OCI-LY7 (cell line): ENCODE data around the gene PANK2.

Experiments used
- EZH2phosphoT487 ChIP-seq: fragments of 200-600 bp; sonication (generic); IDR thresholded peaks from 2 replicates; pipeline ENCODE4 v1.6.1; 2018; ENCODE audit warnings: low read depth, borderline replicate concordance, mild to moderate bottlenecking, mixed run types, antibody characterized with exemption, low read length, moderate library complexity, mixed read lengths
- TF ChIP-seq, protein P1 (sequence below): fragments of 200-600 bp; sonication (generic); conservative IDR thresholded peaks from 2 replicates; pipeline ENCODE4 v1.5.1; 2014; ENCODE audit warnings: mild to moderate bottlenecking, antibody characterized with exemption, low read length, moderate library complexity, mixed read lengths

DNA sequence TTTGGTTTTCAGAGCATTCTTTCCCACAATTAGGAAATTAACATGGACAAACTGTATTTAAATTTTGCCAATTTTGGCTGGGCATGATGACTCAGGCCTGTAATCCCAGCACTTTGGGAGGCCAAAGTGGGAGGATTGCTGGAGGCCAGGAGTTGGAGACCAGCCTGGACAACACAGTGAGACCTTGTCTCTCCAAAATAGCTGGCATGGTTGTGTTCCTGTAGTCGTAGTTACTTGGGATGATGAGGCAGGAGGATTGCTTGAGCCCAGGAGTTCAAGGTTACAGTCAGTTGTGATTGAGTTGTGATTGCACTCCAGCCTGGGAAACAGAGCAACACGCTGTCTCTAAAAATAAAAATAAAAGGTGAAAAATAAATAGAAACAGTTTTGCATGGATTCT, 15.0 kb downstream of the PANK2 start:
- TF ChIP-seq, protein P1, sequence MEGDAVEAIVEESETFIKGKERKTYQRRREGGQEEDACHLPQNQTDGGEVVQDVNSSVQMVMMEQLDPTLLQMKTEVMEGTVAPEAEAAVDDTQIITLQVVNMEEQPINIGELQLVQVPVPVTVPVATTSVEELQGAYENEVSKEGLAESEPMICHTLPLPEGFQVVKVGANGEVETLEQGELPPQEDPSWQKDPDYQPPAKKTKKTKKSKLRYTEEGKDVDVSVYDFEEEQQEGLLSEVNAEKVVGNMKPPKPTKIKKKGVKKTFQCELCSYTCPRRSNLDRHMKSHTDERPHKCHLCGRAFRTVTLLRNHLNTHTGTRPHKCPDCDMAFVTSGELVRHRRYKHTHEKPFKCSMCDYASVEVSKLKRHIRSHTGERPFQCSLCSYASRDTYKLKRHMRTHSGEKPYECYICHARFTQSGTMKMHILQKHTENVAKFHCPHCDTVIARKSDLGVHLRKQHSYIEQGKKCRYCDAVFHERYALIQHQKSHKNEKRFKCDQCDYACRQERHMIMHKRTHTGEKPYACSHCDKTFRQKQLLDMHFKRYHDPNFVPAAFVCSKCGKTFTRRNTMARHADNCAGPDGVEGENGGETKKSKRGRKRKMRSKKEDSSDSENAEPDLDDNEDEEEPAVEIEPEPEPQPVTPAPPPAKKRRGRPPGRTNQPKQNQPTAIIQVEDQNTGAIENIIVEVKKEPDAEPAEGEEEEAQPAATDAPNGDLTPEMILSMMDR = no peak
- TF ChIP-seq EZH2phosphoT487 = no peak
